ENCODE measurements around the gene RASGRP2.

GRCh38 chr11:64697663-64698375 is 46.1 kb downstream of the RASGRP2 start:
- no peak for TF ChIP-seq POLR2AphosphoS5 (IDR thresholded peaks at IDR 0.05; ENCODE audit: borderline replicate concordance, low read depth, low read length)
- TF ChIP-seq EZH2 (IDR thresholded peaks at IDR 0.05) = no peak
- no peak for TF ChIP-seq FOXP2 (optimal IDR thresholded peaks at IDR 0.05; ENCODE audit: control extremely low read depth, extremely low read length, insufficient read depth)
